SU-DHL-6 (cell line): Measurements from ENCODE around the gene CALN1.

ENCODE experiments used
- EZH2phosphoT487 ChIP-seq: fragments of 200-600 bp; sonication (generic), shearing (Covaris generic); conservative IDR thresholded peaks from 2 replicates; pipeline ENCODE4 v1.6.1; 2018; ENCODE audit warnings: mild to moderate bottlenecking, antibody characterized with exemption, low read length, moderate library complexity, mixed read lengths
- TF ChIP-seq, protein P1 (sequence below): fragments of 200-600 bp; sonication (generic); IDR thresholded peaks from one replicate; pipeline ENCODE4 v1.5.1; 2017; ENCODE audit warnings: antibody characterized with exemption, mild to moderate bottlenecking, low read length, moderate library complexity; ENCODE audit not compliant: insufficient read depth, poor library complexity, severe bottlenecking

DNA sequence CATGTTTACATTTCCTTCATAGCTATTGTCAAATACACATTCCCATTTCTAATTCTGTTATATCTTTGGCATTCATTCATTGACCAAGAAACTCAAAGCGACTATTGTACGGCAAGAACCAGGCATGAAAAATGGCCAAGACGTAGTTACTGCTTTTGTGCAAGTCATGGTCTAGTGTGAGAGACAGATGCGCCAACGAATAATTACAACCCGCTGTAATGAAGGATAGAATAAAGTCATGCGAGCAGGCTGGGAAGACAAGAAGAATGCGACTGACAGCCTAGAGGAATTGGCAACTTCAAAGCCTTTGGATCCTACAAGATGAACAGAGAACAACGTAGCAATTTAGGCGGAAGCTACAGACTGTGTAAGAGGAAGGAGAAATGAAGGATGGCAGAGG lies 221.2 kb downstream of the CALN1 start:
- TF ChIP-seq, protein P1, sequence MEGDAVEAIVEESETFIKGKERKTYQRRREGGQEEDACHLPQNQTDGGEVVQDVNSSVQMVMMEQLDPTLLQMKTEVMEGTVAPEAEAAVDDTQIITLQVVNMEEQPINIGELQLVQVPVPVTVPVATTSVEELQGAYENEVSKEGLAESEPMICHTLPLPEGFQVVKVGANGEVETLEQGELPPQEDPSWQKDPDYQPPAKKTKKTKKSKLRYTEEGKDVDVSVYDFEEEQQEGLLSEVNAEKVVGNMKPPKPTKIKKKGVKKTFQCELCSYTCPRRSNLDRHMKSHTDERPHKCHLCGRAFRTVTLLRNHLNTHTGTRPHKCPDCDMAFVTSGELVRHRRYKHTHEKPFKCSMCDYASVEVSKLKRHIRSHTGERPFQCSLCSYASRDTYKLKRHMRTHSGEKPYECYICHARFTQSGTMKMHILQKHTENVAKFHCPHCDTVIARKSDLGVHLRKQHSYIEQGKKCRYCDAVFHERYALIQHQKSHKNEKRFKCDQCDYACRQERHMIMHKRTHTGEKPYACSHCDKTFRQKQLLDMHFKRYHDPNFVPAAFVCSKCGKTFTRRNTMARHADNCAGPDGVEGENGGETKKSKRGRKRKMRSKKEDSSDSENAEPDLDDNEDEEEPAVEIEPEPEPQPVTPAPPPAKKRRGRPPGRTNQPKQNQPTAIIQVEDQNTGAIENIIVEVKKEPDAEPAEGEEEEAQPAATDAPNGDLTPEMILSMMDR: no peak
- no peak for TF ChIP-seq EZH2phosphoT487
